HG03575 (cell line): ENCODE measurements around the gene RSRC2.
"Not testable (repeated sequence)": the region's sequence is repeated elsewhere in the genome, so short reads cannot be mapped to it uniquely, and the experiment has no call there.

Experiments used
- ATAC-seq: cut with Tn5 transposase; IDR thresholded peaks from one replicate; pipeline ENCODE4 v1.9.1; 2021; ENCODE audit not compliant: unreplicated experiment, insufficient number of reproducible peaks, low FRiP score; ENCODE audit errors: extremely low read depth

The RSRC2 gene

DNA sequence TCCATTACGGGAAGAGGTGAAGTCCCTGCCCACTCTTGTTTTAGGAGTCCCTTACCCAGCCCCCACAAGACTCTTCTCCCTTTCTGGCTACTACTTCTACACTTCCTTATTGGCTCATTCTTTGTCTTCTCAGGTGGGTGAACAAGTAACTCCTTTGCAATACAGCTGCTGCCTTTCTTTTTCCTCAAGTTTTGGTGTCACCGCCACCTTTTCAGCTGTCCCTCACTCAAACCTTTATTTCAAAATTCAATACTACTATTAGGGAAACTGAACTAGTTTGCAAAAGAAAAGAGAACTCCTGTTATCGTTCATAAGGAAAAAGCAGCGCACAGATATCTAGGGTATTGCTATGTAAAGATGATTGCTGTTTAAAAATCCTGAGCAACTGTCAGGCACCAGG, 6.1 kb downstream of the RSRC2 start:
- ATAC-seq = no peak

DNA sequence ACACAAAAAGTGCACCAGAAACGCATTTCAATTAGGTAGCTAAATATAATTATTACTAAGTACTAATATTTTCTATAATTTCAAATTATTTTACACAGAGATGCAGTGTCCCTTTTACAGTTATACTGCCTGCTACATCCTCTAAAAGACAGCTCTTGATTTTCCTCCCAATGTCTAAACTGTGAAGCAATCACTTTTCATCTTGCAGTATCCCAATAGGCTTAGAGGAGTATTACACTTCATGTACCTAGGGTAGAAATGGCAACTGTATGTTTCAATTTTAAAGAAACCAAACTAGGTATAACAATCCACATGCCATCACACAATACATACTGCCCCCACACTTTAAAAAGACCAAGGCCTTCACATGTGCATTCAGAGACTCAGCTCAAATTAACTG, 7.3 kb downstream of the RSRC2 start:
- ATAC-seq = no peak

DNA sequence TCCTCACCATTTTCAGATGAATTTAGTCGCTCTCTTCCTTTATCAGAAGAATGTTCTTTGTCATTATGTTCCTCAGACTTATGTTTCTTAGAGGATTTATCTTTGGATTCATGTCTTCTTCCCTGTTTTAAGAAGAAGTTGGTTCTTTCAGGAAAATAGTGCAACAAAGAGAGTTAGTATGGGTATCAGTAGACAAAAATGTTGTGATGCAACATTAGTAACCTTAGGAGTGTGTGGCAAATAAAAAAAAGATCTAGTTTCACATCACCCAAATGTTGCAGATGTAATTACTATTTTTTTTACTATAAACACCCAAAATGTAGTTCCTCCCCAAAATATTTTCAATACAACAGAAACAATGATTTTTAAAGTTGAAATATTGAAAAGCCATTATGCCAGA, 7.8 kb downstream of the RSRC2 start:
- no peak for ATAC-seq

DNA sequence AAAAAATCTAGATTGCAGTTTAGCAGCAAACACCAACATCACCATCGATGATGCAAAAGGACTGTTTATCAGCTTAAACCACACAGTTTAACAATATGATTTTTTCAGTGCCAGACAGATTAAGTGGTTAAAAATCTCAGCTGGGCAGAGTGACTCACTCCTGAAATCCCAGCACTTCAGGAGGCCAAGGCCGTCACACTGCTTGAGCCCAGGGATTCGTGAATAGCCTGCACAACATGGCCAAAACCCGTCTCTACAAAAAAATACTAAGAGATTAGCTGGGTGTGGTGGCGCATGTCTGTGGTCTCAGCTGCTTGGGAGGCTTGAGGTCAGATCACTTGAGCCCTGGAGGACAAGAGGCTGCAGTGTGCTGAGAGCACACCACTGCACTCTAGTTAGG, 8.9 kb downstream of the RSRC2 start:
- ATAC-seq = no peak

DNA sequence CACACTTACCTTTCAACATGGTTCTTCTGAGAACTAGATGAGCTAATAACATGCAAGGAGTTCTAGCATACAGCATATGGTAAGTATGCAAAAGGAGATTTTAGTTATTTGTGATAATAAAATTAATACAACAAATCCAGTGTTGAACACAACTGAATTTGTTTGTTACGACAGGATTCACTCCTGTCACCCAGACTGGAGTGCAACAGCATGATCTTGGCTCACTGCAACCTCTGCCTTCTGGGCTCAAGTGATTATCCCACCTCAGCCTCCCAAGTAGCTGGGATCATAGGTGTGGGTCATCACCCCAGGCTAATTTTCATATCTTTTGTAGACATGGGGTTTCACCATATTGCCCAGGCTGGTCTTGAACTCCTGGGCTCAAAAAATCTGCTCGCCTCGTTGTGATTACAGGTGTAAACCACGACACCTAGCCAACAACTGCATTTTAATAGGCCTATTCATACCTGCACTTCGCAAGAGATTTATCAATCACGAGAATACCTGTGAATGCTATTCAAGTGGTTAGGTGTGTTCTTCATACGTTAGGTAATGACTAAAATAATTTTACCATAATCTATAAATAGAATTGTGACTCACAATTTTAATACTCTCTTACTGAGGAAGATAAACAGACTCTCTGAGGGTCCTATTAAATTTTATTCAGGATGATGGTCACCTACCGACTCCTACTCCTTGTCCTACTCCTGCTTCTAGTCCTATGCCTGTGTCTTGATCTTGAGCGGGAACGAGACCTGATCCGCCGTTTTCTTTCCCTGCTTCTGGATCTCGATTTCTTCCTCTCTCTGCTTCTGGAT, 10.0 kb downstream of the RSRC2 start:
- ATAC-seq = no peak

DNA sequence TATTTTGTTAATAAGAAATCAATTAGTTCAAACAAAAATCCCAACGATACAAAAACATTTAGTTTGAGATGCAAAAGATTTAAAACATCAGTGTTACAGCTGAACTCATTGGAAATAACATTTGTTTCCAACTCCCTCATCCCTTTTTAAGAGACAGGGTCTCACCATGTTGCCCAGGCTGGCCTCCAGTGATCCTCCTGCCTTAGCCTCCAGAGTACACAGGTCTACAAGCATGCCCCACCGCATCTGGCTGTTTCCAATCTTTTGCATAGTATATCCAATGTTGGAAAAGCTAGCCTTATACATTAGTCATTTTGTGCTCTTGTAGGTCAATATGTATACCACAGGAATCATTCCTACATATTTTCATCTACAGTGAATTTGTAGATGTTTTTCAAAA, 11.5 kb downstream of the RSRC2 start:
- no peak for ATAC-seq

DNA sequence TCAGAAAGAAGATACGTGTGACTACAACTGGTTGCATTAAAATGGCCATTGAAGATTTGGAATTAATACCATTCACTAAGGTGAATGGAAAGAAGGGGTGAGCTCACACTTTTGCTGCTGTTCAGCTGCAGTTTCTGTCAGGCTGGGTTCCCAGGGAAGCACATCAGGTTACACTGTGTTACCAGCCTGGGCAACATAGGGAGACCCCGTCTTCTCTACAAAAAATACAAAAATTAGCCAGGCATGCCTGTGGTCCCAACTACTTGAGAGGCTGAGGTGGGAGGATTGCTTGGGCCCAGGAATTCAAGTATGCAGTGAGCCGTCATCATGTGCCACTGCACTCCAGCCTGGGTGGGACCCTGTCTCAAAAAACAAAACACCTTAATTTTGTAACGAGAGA, 13.1 kb downstream of the RSRC2 start:
- ATAC-seq = no peak

DNA sequence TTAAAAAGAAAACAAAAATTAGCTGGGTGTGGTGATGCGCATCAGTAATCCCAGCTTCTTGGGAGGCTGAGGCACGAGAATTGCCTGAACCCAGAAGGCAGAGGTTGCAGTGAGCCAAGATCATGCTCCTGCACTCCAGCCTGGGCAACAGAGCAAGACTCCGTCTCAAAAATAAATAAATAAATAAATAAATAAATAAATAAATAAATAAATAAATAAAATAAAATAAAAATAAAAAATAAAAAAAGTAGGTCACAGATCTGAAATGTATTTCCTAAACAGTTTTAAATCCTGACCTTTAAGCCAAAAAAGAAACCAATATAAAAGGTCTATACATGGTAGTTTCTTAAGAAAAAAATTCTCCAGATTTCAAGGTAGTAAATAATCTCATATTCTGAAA, 13.7 kb downstream of the RSRC2 start:
- not testable (repeated sequence) for ATAC-seq

DNA sequence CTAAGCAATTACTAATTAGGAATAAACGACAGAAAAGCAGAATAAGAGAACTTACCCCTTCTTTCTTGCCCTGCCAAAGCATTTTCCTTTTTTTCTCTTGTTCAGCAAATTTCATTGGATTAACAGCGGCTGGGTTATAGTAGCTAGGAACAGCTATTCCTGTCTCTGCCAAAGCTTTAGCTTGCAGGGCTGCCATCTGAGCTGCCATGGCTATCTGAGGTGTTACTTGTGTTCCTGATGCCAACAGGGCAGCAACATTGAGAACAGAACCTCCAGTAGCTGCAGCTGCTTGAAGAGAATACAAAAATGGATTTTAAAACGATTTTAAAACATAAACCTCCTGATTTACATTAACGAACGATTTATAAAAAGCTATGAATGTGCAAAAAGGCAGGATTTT, 18.6 kb downstream of the RSRC2 start:
- no peak for ATAC-seq

DNA sequence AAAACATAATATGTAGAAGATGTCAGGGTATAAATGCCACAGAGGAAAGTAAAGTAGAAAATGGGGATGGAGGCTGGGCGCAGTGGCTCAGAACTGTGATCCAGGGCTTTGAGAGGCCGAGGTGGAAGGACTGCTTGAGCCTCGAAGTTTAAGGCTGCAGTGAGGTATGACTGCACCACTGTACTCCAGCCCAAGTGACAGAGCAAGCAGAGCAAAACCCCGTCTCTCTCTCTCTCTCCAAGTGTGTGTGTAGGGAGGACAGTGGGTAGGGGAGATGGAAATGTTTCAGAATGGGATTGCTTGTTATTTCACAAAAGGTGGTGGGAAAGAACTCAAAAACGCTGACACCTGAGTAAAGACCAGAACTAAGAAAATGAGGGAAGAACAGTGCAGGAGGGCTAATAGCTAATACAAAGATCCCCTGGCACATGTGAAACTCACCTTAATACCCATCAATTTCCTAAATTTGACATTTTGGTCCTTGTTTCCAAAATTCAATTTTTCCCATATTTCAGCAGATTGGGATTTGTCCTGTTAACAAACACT, 20.3 kb downstream of the RSRC2 start:
- no peak for ATAC-seq

DNA sequence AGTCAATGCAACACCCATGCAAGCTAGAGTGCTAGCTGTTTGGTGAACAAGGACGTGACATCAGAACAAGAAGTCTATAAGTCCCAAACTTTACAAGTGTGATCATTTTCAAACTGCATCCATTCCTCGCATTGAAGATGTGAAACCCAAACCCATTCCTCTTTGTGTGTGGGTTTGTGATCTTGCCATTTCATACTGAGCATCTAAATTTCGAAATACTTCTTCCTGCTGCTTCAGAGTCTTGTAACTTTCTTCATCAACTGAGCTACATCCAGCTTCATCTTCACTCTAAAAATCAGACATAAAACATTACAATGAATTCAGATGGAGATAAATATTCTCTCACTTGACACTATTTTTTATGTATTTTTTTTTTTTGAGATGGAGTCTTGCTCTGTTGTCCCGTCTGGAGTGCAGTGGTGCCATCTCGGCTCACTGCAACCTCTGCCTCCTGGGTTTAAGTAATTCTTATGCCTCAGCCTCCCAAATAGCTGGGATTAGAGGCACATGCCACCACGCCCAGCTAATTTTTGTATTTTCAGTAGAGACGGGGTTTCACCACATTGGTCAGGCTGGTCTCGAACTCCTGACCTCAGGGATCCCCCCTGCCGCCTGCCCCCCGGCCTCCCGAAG, 21.2 kb downstream of the RSRC2 start:
- ATAC-seq = no peak

DNA sequence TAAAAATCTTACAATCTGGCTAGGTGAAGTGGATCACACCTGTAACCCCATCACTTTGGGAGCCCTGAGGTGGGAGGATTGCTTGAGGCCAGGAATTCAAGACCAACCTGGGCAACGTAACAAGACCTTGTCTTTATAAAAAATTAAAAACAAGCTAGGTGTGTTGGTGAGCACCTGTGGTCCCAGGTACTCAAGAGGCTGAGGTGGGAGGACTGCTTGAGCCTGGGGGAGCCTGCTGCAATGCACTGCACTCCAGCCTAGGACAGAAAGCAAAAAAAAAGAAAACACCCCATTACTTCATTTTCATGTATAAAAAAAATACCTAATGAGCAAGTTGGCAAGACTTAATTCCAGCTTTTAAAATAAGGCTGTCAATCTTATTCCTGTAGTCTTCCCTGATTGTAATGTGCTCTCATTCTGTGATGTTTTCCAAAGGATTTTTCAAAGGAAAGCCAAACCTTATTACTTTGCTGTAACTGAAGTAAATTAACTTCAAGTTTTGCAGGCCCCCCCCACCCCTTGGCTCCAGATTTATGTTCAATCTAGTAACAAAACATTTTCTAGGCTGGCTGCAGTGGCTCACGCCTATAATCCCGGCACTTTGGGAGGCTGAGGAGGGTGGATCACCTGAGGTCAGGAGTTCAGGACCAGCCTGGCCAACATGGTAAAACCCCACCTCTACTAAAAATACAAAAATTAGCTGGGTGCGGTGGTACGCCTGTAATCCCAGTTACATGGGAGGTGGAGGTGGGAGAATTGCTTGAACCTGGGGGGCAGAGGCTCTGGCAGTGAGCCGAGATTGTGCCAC, 22.7 kb downstream of the RSRC2 start:
- no peak for ATAC-seq

DNA sequence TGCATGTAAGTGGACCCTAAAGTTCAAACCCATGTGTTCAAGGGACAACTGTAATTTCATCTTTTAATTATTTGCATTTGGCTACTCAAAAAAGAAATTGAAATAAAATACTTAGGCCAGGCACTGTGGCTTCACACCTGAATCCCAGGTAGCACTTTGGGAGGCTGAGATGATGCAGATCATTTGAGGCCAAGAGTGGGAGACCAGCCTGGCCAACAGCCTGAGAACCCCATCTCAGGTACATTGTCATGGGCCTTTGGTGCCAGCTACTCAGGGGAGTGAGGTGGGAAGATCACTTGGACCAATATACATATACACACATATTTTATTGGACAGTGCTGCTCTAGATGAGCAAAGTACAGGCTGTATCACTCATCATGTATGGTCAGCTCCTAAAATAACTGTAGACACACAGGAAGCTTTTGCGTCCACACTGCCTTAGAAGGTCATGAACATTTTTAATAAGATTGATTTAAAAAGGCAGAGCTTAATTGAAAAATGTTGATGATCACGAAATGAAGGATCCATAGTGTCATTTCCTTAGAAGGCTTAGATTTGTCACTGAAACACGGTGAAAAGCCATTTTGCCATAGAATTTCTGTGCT, 23.5 kb downstream of the RSRC2 start:
- ATAC-seq = no peak

DNA sequence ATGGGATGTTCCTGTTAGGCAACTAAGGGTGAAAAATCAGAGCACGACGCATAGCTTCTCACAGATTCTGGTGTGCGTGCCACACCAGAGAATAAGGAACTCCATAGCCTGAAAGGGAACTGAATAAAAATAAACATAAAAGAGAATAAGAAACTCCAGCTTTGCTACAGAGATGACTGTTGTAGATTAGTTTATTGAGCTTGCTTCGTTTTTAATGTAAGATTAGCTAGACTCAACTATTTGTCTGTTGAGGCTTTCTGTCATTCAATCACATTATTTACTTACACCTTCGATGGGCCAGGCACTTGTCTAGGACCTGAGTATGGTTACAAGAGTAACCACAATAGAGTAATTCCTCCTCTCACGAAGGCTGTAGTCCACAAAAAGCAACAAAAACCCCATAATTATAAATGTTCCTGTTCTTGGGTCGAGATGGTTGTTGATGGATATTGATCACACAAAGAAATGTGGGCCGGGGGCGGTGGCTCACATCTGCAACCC, 25.2 kb downstream of the RSRC2 start:
- ATAC-seq = no peak

DNA sequence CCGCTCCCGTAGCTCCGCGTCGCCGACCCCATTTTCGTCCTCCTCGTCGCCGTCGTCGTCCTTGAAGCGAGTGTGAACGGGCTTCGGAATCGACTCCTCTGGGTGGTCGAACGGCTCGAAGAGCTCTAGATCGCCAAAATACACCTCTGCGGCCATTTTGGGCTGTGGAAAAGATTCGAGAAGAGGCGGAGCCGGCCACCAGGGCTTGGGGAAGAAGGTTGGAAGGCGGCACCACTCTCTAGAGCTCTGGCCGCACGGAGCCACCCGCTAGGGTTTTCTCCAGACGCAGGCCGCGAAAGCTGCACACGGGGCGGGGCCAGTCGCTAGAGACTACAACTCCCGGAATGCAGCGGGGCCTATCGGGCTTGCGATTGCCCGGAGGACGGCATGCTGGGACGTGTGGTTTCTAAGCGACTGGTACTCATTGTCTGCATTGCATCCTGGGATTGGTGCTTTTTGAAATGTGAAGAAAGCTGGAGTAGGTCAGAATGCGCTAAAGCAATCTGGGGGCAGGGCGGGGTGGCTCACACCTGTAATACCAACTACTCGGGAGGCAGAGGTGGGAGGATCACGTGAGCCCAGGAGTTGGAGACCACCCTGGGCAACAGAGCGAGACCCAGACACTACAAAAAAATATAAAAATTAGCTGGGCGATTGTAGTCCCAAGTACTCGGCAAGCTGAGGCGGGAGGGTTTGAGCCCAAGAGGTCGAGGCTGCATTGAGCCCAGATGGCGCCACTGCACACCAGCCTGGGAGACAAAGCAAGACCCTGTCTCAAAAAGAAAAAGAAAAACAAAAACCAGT, 25.8 kb downstream of the RSRC2 start, which contains the start of gene ZCCHC8:
ZCCHC8 (minus strand) TSS at position 248 of the 804 bp plus-strand sequence; CDS start at position 156, 92 bp downstream.
- peak; percentile 73 for ATAC-seq

DNA sequence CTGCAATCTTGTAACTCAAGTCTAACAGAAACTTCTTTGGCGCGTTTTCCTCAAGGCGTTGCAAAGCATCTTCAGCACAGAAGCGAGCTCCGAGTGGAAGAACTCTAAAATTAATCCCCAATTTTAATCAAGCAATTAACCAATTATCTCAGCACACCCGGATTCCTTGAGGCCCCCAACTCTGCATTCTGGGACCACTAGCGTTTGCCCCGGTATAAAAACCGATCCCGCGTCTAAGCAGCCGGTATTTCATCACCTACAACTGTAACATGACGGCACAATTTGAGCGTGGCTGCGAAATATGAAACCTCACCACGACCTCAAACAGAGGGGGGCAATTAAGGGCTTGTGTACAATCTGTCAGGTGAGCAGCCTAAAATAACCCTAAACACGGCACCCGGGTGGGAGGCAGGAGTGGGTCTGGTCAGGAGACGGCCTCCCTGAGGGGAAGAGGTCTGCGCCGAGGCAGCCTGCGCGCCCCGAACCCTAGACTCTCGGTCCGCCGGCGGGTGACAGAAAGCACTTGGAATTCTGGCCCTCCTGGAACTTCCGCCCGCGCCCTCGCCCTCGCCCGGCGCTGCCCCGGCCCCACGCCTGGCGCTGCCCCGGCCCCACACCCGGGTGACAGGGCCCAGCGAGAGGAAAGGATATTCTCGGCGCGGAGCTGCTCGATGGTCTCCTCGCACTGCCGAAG, 26.6 kb downstream of the RSRC2 start:
- ATAC-seq = no peak

DNA sequence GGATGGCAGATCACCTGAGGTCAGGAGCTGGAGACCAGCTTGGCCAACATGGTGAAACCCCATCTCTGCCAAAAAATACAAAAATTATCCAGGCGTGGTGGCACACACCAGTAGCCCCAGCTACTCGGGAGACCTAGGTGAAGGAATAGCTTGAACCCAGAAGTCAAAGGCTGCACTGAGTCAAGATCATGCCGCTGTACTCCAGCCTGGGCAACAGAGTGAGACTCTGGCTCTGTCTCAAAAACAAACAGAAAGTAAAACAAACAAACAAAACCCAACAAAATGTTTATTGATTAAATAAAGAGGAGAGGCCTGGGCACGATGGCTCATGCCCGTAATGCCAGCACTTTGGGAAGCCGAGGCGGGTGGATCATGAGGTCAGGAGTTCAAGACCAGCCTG, 31.5 kb downstream of the RSRC2 start:
- no peak for ATAC-seq

DNA sequence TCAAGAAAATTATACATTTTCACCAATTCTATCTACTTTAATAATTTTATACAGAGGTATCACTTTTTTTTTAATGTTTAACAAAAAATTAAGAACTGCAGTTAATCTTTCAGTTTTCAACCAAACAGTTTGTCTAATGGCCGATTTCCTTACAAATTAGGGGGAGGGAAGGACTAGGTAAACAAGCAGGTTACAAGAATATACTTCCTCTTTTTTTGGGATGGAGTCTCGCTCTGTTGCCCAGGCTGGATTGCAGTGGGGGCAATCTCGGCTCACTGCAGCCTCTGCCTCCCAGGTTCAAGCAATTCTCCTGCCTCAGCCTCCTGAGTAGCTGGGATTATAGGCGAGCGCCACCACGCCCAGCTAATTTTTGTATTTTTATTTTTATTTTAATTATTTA, 33.5 kb downstream of the RSRC2 start:
- not testable (repeated sequence) for ATAC-seq
